Measurements from ENCODE around the gene PTOV1. TPM values are rescaled to one million over a fixed set of nuclear protein-coding genes. Genes with fewer than 3 reads are reported as not detected.

PTOV1 gene
- total and polyA plus RNA-seq, 2 of the 4 experiments (the other 2 are of a cell fraction): 34.4 to 107 TPM

GRCh38 chr19:49827034-49827433 is 23.9 kb upstream of the PTOV1 start:
- Histone ChIP-seq H3K36me3 (ENCODE audit: control insufficient read depth, insufficient read depth, low read length) (peaks cover 48% of the 10 kb centered on the region), H3K23ac (ENCODE audit: low read depth, low read length) (no peak overlapping the region), H3K9ac (ENCODE audit: low read depth, low read length) (no peak overlapping the region), H3K4me1 (ENCODE audit: control insufficient read depth, insufficient read depth, low read length) (no peaks in the 10 kb centered on the region), H3K79me1 (ENCODE audit: low read depth in 1 of 2, low read length in 2 of 2) (peaks cover 11 to 57% of the 10 kb centered on the region in 2 experiments), H3K56ac (ENCODE audit: extremely low read depth, insufficient read depth, low read length) (no peak overlapping the region), H2AK5ac (ENCODE audit: low read depth, low read length) (no peak overlapping the region), H3K4me3 (ENCODE audit: insufficient read depth, low read depth, low read length) (no peak overlapping the region), H3K27ac (ENCODE audit: insufficient read depth, low read length) (no peak overlapping the region), H2AFZ (replicated peaks; ENCODE audit: low read length, poor library complexity) (no peak overlapping the region), H4K20me1 (ENCODE audit: insufficient read depth, low read length) (peaks cover 30% of the 10 kb centered on the region), H3K14ac (replicated peaks; ENCODE audit: low read depth, low read length) (no peak overlapping the region), H3K27me3 (ENCODE audit: control insufficient read depth, insufficient read depth, low read length) (no peaks in the 10 kb centered on the region), H2BK120ac (ENCODE audit: low read depth, low read length) (no peak overlapping the region), H3K9me3 (ENCODE audit: control insufficient read depth, insufficient read depth, low read length) (no peaks in the 10 kb centered on the region), H3K9me1 (ENCODE audit: insufficient read depth, low read length) (0 out of 2 replicates have a peak, but pooled peaks cover 3% of the 10 kb centered on the region), H3K18ac (ENCODE audit: low read depth, low read length) (no peak overlapping the region), H2BK15ac (ENCODE audit: low read depth, low read length) (no peak overlapping the region), H4K5ac (ENCODE audit: low read depth, low read length) (no peak overlapping the region), H4K8ac (ENCODE audit: low read depth in 2 of 2, low read length in 2 of 2) (no peak overlapping the region), H3K4ac (ENCODE audit: low read depth, low read length) (no peak overlapping the region), H4K91ac (ENCODE audit: insufficient read depth, low read depth, low read length) (no peak overlapping the region), H3K4me2 (ENCODE audit: low read depth, low read length) (no peak overlapping the region), H2AK9ac (replicated peaks; ENCODE audit: low read depth, low read length, poor library complexity) (no peak overlapping the region), H2BK20ac (ENCODE audit: low read depth, low read length) (no peak overlapping the region), H2BK5ac (ENCODE audit: low read depth, low read length, poor library complexity, severe bottlenecking) (no peak overlapping the region)
- no TSS peak for BruUV-seq (replicated peaks)
- 94% methylated on average over 7 of the region's 14 CpGs; no CpG with 5 or more reads in 1 of the 2 experiments for WGBS, 2 experiments (ENCODE audit: extremely low coverage in 2 of 2, insufficient read length in 1 of 2)
- TF ChIP-seq CHD1 (IDR thresholded peaks at IDR 0.05; ENCODE audit: low read depth, low read length) (no peak), FOS (IDR thresholded peaks at IDR 0.05; ENCODE audit: low read depth, low read length) (no peak), NFE2L2 (IDR thresholded peaks at IDR 0.05; ENCODE audit: low read depth, low read length) (no peak), POLR2A (IDR thresholded peaks at IDR 0.05; ENCODE audit: low read depth, low read length) (no peak), RCOR1 (IDR thresholded peaks at IDR 0.05; ENCODE audit: insufficient replicate concordance, low read length) (no peak), BHLHE40 (IDR thresholded peaks at IDR 0.05; ENCODE audit: low read depth, low read length) (no peak), MXI1 (IDR thresholded peaks at IDR 0.05; ENCODE audit: borderline replicate concordance, low read depth, low read length) (no peak), CEBPB (IDR thresholded peaks at IDR 0.05; ENCODE audit: low read depth, low read length) (no peak)
- TF ChIP-seq, protein P1, sequence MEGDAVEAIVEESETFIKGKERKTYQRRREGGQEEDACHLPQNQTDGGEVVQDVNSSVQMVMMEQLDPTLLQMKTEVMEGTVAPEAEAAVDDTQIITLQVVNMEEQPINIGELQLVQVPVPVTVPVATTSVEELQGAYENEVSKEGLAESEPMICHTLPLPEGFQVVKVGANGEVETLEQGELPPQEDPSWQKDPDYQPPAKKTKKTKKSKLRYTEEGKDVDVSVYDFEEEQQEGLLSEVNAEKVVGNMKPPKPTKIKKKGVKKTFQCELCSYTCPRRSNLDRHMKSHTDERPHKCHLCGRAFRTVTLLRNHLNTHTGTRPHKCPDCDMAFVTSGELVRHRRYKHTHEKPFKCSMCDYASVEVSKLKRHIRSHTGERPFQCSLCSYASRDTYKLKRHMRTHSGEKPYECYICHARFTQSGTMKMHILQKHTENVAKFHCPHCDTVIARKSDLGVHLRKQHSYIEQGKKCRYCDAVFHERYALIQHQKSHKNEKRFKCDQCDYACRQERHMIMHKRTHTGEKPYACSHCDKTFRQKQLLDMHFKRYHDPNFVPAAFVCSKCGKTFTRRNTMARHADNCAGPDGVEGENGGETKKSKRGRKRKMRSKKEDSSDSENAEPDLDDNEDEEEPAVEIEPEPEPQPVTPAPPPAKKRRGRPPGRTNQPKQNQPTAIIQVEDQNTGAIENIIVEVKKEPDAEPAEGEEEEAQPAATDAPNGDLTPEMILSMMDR (conservative IDR thresholded peaks at IDR 0.05; ENCODE audit: low read depth, low read length): no peak
- TF ChIP-seq, protein P2, sequence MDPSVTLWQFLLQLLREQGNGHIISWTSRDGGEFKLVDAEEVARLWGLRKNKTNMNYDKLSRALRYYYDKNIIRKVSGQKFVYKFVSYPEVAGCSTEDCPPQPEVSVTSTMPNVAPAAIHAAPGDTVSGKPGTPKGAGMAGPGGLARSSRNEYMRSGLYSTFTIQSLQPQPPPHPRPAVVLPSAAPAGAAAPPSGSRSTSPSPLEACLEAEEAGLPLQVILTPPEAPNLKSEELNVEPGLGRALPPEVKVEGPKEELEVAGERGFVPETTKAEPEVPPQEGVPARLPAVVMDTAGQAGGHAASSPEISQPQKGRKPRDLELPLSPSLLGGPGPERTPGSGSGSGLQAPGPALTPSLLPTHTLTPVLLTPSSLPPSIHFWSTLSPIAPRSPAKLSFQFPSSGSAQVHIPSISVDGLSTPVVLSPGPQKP (IDR thresholded peaks at IDR 0.05; ENCODE audit: borderline replicate concordance, low read depth, low read length): no peak
- DNase-seq (no peak), ATAC-seq (ENCODE audit: low read depth) (no peak)
- in situ Hi-C loops (cut with MboI; ENCODE audit: low sequenced_read_pairs): no loop called here
- intact Hi-C loops (cut with micrococcal nuclease): no loop called here
- ChIA-PET CTCF (no interaction called here), POLR2A (ENCODE audit: unreplicated experiment) (no interaction called here)
- dilution Hi-C loops (cut with HindIII; ENCODE audit: low sequenced_read_pairs, unreplicated experiment): no loop called here
